ENCODE data around the gene AP2A2. TPM values are rescaled to one million over a fixed set of nuclear protein-coding genes. Genes with fewer than 3 reads are reported as not detected.

AP2A2 gene
- total RNA-seq, 1 experiment from 2014 or later = 62.0 TPM

- ChIA-PET POLR2A (ENCODE audit: low non-redundant PET) (no interaction called here), CTCF (no interaction called here)
- Histone ChIP-seq H3K36me3 (ENCODE audit: insufficient read depth, low read length, poor library complexity, severe bottlenecking) (no peaks in the 10 kb centered on the region), H3K4me3 (ENCODE audit: low read depth, low read length, poor library complexity, severe bottlenecking) (peak overlapping the region; percentile 91), H3K4me1 (ENCODE audit: insufficient read depth, low read length, poor library complexity, severe bottlenecking) (peaks cover 9% of the 10 kb centered on the region), H3K27me3 (replicated peaks; ENCODE audit: insufficient read depth, low read depth, low read length, poor library complexity) (no peaks in the 10 kb centered on the region), H3K27ac (ENCODE audit: low read depth, low read length, poor library complexity, severe bottlenecking) (peak overlapping the region; percentile 76), H3K9me3 (ENCODE audit: low read depth, low read length, poor library complexity, severe bottlenecking) (no peaks in the 10 kb centered on the region)
- intact Hi-C loops (cut with micrococcal nuclease; ENCODE audit: unreplicated experiment) = no loop called here
- no TSS peak for BruUV-seq (replicated peaks)
- DNase-seq (ENCODE audit: low spot score) = no peak
- TF ChIP-seq CTCF (conservative IDR thresholded peaks at IDR 0.05; ENCODE audit: low read depth, low read length) = no peak
- no peak for TF ChIP-seq EZH2 (IDR thresholded peaks at IDR 0.05; ENCODE audit: borderline replicate concordance, low read depth, low read length, poor library complexity, severe bottlenecking)
These were observed 15.6 kb upstream of the AP2A2 start for GRCh38 chr11:910044-910588.

- Histone ChIP-seq H3K27me3 (replicated peaks; ENCODE audit: insufficient read depth, low read depth, low read length, poor library complexity) (no peaks in the 10 kb centered on the region), H3K4me1 (ENCODE audit: insufficient read depth, low read length, poor library complexity, severe bottlenecking) (peaks cover 9% of the 10 kb centered on the region), H3K9me3 (ENCODE audit: low read depth, low read length, poor library complexity, severe bottlenecking) (no peaks in the 10 kb centered on the region), H3K27ac (ENCODE audit: low read depth, low read length, poor library complexity, severe bottlenecking) (peak within 1 kb of the TSS; percentile 77), H3K4me3 (ENCODE audit: low read depth, low read length, poor library complexity, severe bottlenecking) (peak within 1 kb of the TSS; percentile 91), H3K36me3 (ENCODE audit: insufficient read depth, low read length, poor library complexity, severe bottlenecking) (no peaks in the 10 kb centered on the region)
- peak; percentile 82 for DNase-seq (ENCODE audit: low spot score)
- TF ChIP-seq CTCF (conservative IDR thresholded peaks at IDR 0.05; ENCODE audit: low read depth, low read length) (no peak), EZH2 (IDR thresholded peaks at IDR 0.05; ENCODE audit: borderline replicate concordance, low read depth, low read length, poor library complexity, severe bottlenecking) (no peak)
- no TSS peak for BruUV-seq (replicated peaks)
- POLR2A ChIA-PET (ENCODE audit: low non-redundant PET) = no interaction called here
- CTCF ChIA-PET = no interaction called here
- intact Hi-C loops (cut with micrococcal nuclease; ENCODE audit: unreplicated experiment) = no loop called here
These were observed 15.1 kb upstream of the AP2A2 start, which contains the start of gene CHID1 for GRCh38 chr11:910589-911030. CHID1 (minus strand) TSS chr11:910810; CDS start chr11:904816, 5,994 bp downstream.

GRCh38 chr11:911031-911889 is 14.4 kb upstream of the AP2A2 start:
- H3K9me3 ChIP-seq (ENCODE audit: low read depth, low read length, poor library complexity, severe bottlenecking) = no peaks in the 10 kb centered on the region
- POLR2A ChIA-PET (ENCODE audit: low non-redundant PET) = no interaction called here
- peak; percentile 64 for DNase-seq (ENCODE audit: low spot score)
- TF ChIP-seq CTCF (conservative IDR thresholded peaks at IDR 0.05; ENCODE audit: low read depth, low read length) = no peak
- TF ChIP-seq EZH2 (IDR thresholded peaks at IDR 0.05; ENCODE audit: borderline replicate concordance, low read depth, low read length, poor library complexity, severe bottlenecking) = no peak
- no TSS peak for BruUV-seq (replicated peaks)
- H3K27me3 ChIP-seq (replicated peaks; ENCODE audit: insufficient read depth, low read depth, low read length, poor library complexity) = no peaks in the 10 kb centered on the region
- intact Hi-C loops (cut with micrococcal nuclease; ENCODE audit: unreplicated experiment) = no loop called here
- no peaks in the 10 kb centered on the region for H3K36me3 ChIP-seq (ENCODE audit: insufficient read depth, low read length, poor library complexity, severe bottlenecking)
- H3K27ac ChIP-seq (ENCODE audit: low read depth, low read length, poor library complexity, severe bottlenecking) = peak overlapping the region; percentile 77
- peaks cover 9% of the 10 kb centered on the region for H3K4me1 ChIP-seq (ENCODE audit: insufficient read depth, low read length, poor library complexity, severe bottlenecking)
- CTCF ChIA-PET = no interaction called here
- H3K4me3 ChIP-seq (ENCODE audit: low read depth, low read length, poor library complexity, severe bottlenecking) = peak overlapping the region; percentile 91
